Measurements from ENCODE around the gene CCDC74A.
"Not testable (repeated sequence)": the region's sequence is repeated elsewhere in the genome, so short reads cannot be mapped to it uniquely, and the experiment has no call there.

Gene CCDC74A

GRCh38 chr2:131503587-131503986 is 24.1 kb upstream of the CCDC74A start:
- not testable (repeated sequence) for DNase-seq

GRCh38 chr2:131504082-131504750 is 23.5 kb upstream of the CCDC74A start:
- DNase-seq, result not testable (repeated sequence)

GRCh38 chr2:131509615-131510014 is 18.1 kb upstream of the CCDC74A start:
- no peak for DNase-seq

- not testable (repeated sequence) for DNase-seq
Measured at GRCh38 chr2:131511291-131511968, 16.3 kb upstream of the CCDC74A start.

GRCh38 chr2:131511969-131512870 is 15.5 kb upstream of the CCDC74A start:
- DNase-seq, result not testable (repeated sequence)

GRCh38 chr2:131514408-131515166 is 13.1 kb upstream of the CCDC74A start:
- DNase-seq, result not testable (repeated sequence)

- not testable (repeated sequence) for DNase-seq
Measured at GRCh38 chr2:131515235-131515634, 12.5 kb upstream of the CCDC74A start.

GRCh38 chr2:131516011-131516410 is 11.7 kb upstream of the CCDC74A start:
- DNase-seq, result no peak

- not testable (repeated sequence) for DNase-seq
Measured at GRCh38 chr2:131516621-131517020, 11.1 kb upstream of the CCDC74A start.

- DNase-seq, result no peak
Measured at GRCh38 chr2:131517106-131517831, 10.4 kb upstream of the CCDC74A start.

- not testable (repeated sequence) for DNase-seq
Measured at GRCh38 chr2:131517856-131518255, 9.8 kb upstream of the CCDC74A start.

GRCh38 chr2:131518531-131518930 is 9.2 kb upstream of the CCDC74A start:
- not testable (repeated sequence) for DNase-seq

GRCh38 chr2:131519466-131519865 is 8.2 kb upstream of the CCDC74A start:
- DNase-seq, result no peak

- not testable (repeated sequence) for DNase-seq
Measured at GRCh38 chr2:131519871-131520470, 7.7 kb upstream of the CCDC74A start.

GRCh38 chr2:131520526-131520925 is 7.2 kb upstream of the CCDC74A start:
- no peak for DNase-seq

- DNase-seq, result not testable (repeated sequence)
Measured at GRCh38 chr2:131521524-131521923, 6.2 kb upstream of the CCDC74A start.

- DNase-seq, result no peak
Measured at GRCh38 chr2:131521961-131522781, 5.5 kb upstream of the CCDC74A start.

- DNase-seq, result not testable (repeated sequence)
Measured at GRCh38 chr2:131525256-131525655, 2.4 kb upstream of the CCDC74A start.

GRCh38 chr2:131528981-131529863 is 1.5 kb downstream of the CCDC74A start:
- DNase-seq, result not testable (repeated sequence)

Measured in GDM1 (cell line).